ENCODE data around the gene SLC23A2.

Gene SLC23A2

GRCh38 chr20:4972506-4973251, 28.6 kb downstream of the SLC23A2 start:
- intact Hi-C loops (cut with DNase I): no loop called here
- DNase-seq: peak in 2 of 42 donors; percentile 16 to 32

- DNase-seq: peak in 1 of 42 donors; percentile 16
- intact Hi-C loops (cut with DNase I): no loop called here
Measured at GRCh38 chr20:4971064-4971463, 30.2 kb downstream of the SLC23A2 start.

GRCh38 chr20:4967752-4968477, 33.4 kb downstream of the SLC23A2 start:
- intact Hi-C loops (cut with DNase I): no loop called here
- no peak for DNase-seq

GRCh38 chr20:4966826-4967751, 34.2 kb downstream of the SLC23A2 start:
- intact Hi-C loops (cut with DNase I): no loop called here
- no peak for DNase-seq

GRCh38 chr20:4962241-4962855, 39.0 kb downstream of the SLC23A2 start:
- intact Hi-C loops (cut with DNase I): no loop called here
- DNase-seq: no peak

- intact Hi-C loops (cut with DNase I): no loop called here
- no peak for DNase-seq
Measured at GRCh38 chr20:4961746-4962145, 39.6 kb downstream of the SLC23A2 start.

GRCh38 chr20:4959592-4959991, 41.7 kb downstream of the SLC23A2 start:
- DNase-seq: no peak
- intact Hi-C loops (cut with DNase I): loop anchor here (5.0 to 10.0 kb wide), 2 partner anchors 145 to 342 kb away; no protein-coding TSS in a partner anchor

- intact Hi-C loops (cut with DNase I): loop anchor here (5.0 to 10.0 kb wide), 2 partner anchors 147 to 341 kb away; no protein-coding TSS in a partner anchor
- DNase-seq: no peak
Measured at GRCh38 chr20:4957939-4958362, 43.4 kb downstream of the SLC23A2 start.

- intact Hi-C loops (cut with DNase I): loop anchor here (5.0 to 10.0 kb wide), 2 partner anchors 148 to 340 kb away; no protein-coding TSS in a partner anchor
- DNase-seq: no peak
Measured at GRCh38 chr20:4957187-4957586, 44.1 kb downstream of the SLC23A2 start.

- intact Hi-C loops (cut with DNase I): loop anchor here (5.0 to 10.0 kb wide), 2 partner anchors 148 to 339 kb away; no protein-coding TSS in a partner anchor
- peak in 3 of 42 donors; percentile 19 to 68 (median 44) for DNase-seq
Measured at GRCh38 chr20:4956200-4956810, 45.0 kb downstream of the SLC23A2 start.

- intact Hi-C loops (cut with DNase I): loop anchor here (10.0 kb wide), 1 partner anchor 151 kb away; no protein-coding TSS in a partner anchor
- no peak for DNase-seq
Measured at GRCh38 chr20:4953881-4954280, 47.4 kb downstream of the SLC23A2 start.

GRCh38 chr20:4952229-4952628, 49.1 kb downstream of the SLC23A2 start:
- intact Hi-C loops (cut with DNase I): loop anchor here (10.0 kb wide), 1 partner anchor 153 kb away; no protein-coding TSS in a partner anchor
- DNase-seq: no peak

GRCh38 chr20:4951299-4951698, 50.0 kb downstream of the SLC23A2 start:
- peak in 26 of 42 donors; percentile 22 to 83 (median 52) for DNase-seq
- intact Hi-C loops (cut with DNase I): loop anchor here (10.0 kb wide), 1 partner anchor 154 kb away; no protein-coding TSS in a partner anchor

GRCh38 chr20:4950841-4951240, 50.5 kb downstream of the SLC23A2 start:
- DNase-seq: no peak
- intact Hi-C loops (cut with DNase I): loop anchor here (10.0 kb wide), 1 partner anchor 154 kb away; no protein-coding TSS in a partner anchor

- DNase-seq: no peak
- intact Hi-C loops (cut with DNase I): loop anchor here (10.0 kb wide), 1 partner anchor 154 kb away; no protein-coding TSS in a partner anchor
Measured at GRCh38 chr20:4950437-4950836, 50.9 kb downstream of the SLC23A2 start.

- intact Hi-C loops (cut with DNase I): loop anchor here (10.0 kb wide), 1 partner anchor 155 kb away; no protein-coding TSS in a partner anchor
- peak in 28 of 42 donors; percentile 19 to 74 (median 42) for DNase-seq
Measured at GRCh38 chr20:4949833-4950178, 51.5 kb downstream of the SLC23A2 start.

- intact Hi-C loops (cut with DNase I): no loop called here
- DNase-seq: no peak
Measured at GRCh38 chr20:4947817-4948559, 53.3 kb downstream of the SLC23A2 start.
